Activated CD8-positive, alpha-beta memory T cell treated with anti-CD3 and anti-CD28 coated beads for 36 hours (primary cell): Measurements from ENCODE around the gene HOXC10. TPM values are rescaled to one million over a fixed set of nuclear protein-coding genes. Genes with fewer than 3 reads are reported as not detected.

Experiments
- CTCF ChIA-PET: fragments of 350-600 bp; sonication (Branson Sonifier 250); formaldehyde crosslinking; loops from one replicate; lab custom pipeline; 2021; ENCODE audit warnings: antibody characterized with exemption; lab: Charles Lee
- POLR2A ChIA-PET: fragments of 350-600 bp; sonication (Branson Sonifier 250); formaldehyde crosslinking; loops from one replicate; lab custom pipeline; 2021; ENCODE audit warnings: antibody characterized with exemption; lab: Charles Lee
- total RNA-seq, 2 experiments: library from RNA; stranded (reverse); gene quantifications; one replicate each; pipeline ENCODE4 v1.2.3, GENCODE V29; 2021

Gene HOXC10
- total RNA-seq, 2 experiments from 2014 or later, result not detected

DNA sequence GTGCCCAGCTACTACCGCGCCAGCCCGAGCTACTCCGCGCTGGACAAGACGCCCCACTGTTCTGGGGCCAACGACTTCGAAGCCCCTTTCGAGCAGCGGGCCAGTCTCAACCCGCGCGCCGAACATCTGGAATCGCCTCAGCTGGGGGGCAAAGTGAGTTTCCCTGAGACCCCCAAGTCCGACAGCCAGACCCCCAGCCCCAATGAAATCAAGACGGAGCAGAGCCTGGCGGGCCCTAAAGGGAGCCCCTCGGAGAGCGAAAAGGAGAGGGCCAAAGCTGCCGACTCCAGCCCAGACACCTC lies 697 bp downstream of the HOXC10 start:
- POLR2A ChIA-PET, result no interaction called here
- CTCF ChIA-PET, result interaction anchor here (0.6 to 2.2 kb wide), 15 partner anchors 13 to 239 kb away, joined by 3 to 13 read pairs (median 5); partner anchors contain the start of genes HOXC13 and HOXC8

- ChIA-PET CTCF (interaction anchor here (0.6 to 2.2 kb wide), 15 partner anchors 14 to 240 kb away, joined by 3 to 13 read pairs (median 5); partner anchors contain the start of genes HOXC13 and HOXC8), POLR2A (no interaction called here)
Measured at GRCh38 chr12:53985994-53986685, 1.2 kb downstream of the HOXC10 start.

DNA sequence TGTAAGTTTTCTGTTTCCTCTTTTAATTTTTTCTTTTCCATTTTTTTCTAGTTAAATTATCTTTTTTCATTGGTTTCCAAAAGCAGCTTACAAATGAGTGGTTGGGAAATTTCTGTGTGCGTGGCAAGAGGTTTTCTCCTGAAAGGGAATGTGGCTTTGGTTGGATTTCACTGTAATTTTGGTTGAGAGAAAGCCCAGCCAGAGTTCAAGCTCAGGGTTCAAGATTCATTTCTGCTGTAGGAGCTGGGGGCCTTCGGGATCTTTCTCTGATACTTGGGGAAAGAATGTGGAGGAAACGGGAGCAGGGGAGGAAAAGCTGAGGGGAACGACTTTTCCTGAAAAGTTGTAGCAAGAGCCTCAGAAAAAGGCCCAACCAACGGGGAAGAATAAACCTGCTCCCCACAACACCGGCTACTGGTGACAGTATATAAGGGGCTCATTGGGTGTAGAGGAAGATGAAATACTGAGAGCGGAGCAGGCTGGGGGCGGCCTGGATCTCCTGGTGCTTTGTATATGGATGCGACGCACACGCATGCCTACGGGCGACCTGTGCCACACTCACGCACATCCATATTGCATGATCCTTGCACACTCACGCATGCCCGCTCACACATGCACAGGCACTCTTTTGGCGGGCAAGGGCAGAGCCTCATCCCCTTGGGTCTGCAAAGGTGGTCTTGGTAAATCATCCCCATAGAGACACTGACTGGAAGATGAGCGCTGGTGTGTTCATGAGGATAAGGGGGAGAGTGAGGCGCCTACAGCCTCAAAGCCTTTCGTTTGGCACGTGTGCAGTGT lies 1.9 kb downstream of the HOXC10 start:
- ChIA-PET CTCF (interaction anchor here (0.9 to 2.2 kb wide), 7 partner anchors 19 to 372 kb away, joined by 3 to 11 read pairs (median 5); partner anchors contain the start of gene HOXC8), POLR2A (interaction anchor here (0.6 kb wide), 1 partner anchor 37 kb away, joined by 3 read pairs; no protein-coding TSS in a partner anchor)

DNA sequence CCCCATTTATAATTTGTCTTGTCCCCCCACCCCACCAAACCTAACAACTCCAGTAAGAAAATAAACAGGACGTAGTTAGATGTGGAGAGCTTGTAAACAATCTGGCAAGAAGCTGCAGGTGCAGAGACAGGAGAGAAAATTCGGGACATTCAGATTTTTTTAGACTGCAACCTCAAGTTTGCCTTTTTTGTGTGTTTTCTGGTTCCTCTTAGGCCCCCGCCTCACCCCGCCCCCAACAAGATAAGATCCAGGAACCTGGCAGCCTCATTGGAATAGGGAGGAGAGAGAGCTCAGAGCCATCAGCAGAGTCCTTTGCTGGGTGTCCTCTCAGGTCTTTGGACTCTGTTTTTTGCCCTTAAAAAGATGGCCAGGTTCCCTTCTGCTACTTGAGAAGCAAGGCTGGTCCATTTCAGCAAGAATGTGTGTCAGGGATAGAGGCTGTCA lies 2.9 kb downstream of the HOXC10 start:
- CTCF ChIA-PET, result interaction anchor here (0.6 to 2.0 kb wide), 8 partner anchors 18 to 371 kb away, joined by 3 to 9 read pairs (median 4); no protein-coding TSS in a partner anchor
- POLR2A ChIA-PET, result interaction anchor here (0.6 kb wide), 1 partner anchor 36 kb away, joined by 3 read pairs; no protein-coding TSS in a partner anchor

DNA sequence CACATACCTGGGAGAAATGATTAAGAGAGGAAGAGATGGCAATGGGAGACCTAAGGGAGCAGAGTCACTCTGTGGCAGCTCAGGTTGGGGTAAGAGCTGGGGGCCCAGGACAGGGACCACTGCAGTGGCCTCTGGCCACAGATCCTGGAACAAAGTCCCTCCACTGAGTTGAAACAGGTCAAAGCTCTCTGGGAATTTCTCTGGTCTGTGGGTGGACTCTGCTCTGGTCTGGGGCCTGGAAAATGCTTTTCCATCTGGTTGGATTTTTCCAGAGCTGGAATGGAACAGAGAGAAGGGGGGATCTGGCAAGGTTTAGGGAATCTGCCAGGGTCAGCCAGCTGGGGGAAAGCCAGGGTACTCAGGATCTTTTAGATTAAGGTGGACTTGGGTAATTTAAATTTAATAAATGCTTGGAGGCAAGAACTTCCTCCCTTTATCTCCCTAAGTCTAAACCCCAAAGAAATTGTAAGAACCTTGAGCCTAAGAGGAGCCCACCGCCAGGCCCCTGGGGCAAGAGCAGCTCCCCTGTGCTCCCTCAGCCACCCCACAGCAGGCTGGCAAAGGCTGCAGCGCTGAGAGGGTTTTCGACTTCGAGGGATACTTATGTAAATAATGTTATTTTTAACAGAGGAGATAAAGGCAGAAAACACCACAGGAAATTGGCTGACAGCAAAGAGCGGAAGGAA lies 3.7 kb downstream of the HOXC10 start:
- POLR2A ChIA-PET, result no interaction called here
- CTCF ChIA-PET, result interaction anchor here (0.6 to 1.9 kb wide), 7 partner anchors 17 to 370 kb away, joined by 3 to 9 read pairs (median 3); no protein-coding TSS in a partner anchor

- POLR2A ChIA-PET, result no interaction called here
Measured at GRCh38 chr12:53989227-53990113, 4.5 kb downstream of the HOXC10 start.

DNA sequence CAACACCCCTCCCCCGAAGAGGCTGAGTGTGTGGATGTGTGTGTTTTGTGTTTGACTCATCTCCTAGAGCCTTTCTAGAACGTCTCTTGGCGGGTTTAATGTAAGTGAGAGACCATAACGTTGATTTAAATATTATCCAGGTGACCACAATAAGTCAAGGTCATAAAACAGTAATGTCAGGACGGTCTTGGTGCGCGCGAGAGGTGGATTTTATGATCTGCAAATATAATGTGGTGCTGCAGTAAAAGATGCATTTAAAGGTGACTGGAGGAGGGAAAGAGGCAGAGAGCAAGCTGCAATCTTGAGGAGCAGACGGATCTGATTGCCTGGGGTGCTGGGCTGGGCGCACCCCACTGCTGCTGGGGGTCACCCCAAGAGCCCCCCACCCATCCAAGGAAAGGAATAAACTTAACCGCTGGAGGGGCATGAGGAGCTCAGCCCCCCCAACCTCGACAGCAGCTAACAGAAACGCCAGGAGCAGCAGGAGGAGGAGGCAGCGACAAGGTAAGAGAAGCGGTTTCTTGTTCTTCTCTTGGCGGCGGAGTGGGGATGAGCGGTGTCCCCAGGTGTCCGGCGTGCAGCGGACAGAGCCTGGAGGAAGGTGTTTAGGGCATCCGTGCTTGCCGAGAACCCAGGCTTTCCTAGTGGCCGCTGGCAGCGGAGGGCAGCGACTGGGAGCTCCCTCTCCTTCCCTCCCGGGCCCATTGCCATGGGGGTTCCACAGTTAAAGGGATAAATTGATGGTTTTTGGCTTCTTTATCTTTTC lies 5.5 kb downstream of the HOXC10 start:
- POLR2A ChIA-PET, result no interaction called here
- CTCF ChIA-PET, result interaction anchor here (0.6 to 2.3 kb wide), 3 partner anchors 15 to 244 kb away, joined by 3 to 7 read pairs (median 3); no protein-coding TSS in a partner anchor

More at GRCh38 chr12:53989227-53990113, 4.5 kb downstream of the HOXC10 start:
- CTCF ChIA-PET, result interaction anchor here (0.7 to 2.3 kb wide), 4 partner anchors 16 to 243 kb away, joined by 3 to 9 read pairs (median 5); no protein-coding TSS in a partner anchor

DNA sequence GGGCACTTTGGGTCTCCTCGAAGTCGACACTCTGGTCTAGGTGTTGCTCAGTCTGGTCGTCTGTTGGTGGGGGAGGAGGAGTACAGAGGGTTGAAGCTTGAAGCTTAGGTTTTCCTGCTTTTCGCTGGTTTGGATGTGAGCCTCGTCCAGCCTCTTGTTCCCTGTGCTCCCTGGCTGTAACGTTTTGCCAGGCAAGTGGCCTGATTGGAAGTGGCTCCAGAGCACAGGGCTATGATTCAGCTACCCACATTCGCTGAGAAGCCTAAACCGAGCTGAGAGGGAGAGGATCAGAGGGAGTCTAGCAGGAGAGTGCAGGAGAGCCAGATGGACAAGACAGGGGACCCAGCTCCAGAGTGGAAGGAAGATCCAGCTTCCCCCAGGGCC lies 6.1 kb downstream of the HOXC10 start:
- ChIA-PET POLR2A (no interaction called here), CTCF (interaction anchor here (0.6 to 2.3 kb wide), 6 partner anchors 9 to 244 kb away, joined by 3 to 7 read pairs (median 3); partner anchors contain the start of gene HOXC9)

DNA sequence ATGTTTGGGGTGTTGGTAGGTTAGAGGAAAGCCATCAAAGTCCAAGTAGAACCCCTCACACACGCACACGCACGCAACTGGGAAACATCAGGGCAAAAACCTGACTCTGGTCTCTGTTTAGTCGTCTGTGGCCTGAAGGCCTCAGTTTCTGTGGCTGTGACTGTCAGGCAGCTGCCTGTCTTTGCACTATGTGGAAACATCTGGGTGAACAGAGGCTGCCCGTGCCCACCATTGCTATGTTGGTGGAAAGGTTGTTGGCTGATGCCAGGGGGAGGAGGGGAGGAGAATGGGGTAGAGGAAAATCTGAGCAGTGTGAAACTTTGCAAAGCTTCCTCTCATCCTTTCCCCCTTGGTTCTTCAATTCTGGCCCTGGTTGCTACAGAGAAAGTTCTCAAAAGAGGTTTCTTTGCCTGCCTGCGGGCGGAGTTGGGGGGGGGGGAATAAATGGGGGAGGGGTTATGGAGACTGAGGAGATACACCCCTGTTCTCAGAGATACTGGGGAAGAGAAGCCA lies 7.5 kb downstream of the HOXC10 start:
- POLR2A ChIA-PET, result no interaction called here
- CTCF ChIA-PET, result interaction anchor here (1.2 kb wide), 1 partner anchor 8 kb away, joined by 3 read pairs; the partner anchor contains the start of gene HOXC9

DNA sequence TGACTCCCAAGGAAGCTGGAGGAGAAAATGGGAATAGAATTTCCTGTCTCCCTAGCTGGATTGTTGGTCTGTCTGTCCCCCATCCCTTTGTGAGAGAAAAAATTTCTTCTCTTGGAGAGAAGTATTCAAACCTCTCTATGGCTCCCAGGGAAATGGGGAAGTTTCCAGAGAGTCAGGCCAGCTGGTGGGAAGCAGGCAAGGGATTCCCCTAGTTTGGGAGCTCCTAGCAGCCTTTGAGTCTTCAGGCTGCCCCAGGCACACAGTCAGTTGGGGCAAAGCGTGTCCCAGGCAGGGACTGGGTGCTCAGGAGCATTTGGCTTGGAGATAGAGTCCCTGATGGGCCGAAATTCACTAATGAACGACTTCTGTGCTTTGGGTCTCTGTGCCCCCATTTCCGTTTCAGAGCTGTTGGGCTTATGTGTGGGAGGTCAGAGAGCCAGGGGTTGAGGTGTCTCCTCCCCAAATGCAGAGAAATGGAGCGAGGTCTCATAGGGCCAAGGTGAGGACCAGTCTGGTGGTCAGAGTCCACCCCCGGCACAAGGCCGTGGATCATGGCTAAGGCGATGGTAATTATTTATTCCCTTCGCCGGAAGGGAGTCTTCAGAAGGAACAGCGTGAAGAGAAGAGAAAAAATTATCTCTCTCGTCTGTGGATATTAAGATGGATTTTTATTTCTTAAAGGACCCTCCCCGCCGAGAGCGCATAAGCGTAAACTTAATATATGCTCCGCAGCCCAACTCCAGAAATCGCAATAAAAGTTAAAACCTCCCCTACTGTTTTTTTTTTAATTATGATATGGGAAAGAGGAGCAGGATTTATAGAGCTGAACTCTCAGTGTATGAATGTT lies 8.4 kb downstream of the HOXC10 start:
- POLR2A ChIA-PET, result no interaction called here

DNA sequence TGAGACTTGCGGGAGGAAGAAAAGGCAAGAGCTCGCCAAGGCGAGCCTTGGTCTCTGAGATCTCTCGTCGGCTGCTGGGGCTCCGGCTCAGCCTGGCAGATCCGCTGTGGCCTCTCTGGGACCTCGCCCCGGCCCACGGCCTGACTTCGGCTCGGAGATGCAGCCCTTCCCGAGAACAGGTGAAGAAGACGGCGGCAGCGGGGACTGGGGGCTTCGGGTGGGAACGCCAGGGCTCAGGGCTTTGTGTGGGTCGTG lies 9.0 kb downstream of the HOXC10 start:
- ChIA-PET POLR2A (no interaction called here), CTCF (interaction anchor here (0.8 to 0.9 kb wide), 3 partner anchors 38 to 214 kb away, joined by 3 to 4 read pairs (median 3); partner anchors contain the start of gene HOXC5)

More for the DNA sequence above, 8.4 kb downstream of the HOXC10 start:
- CTCF ChIA-PET, result interaction anchor here (0.8 to 0.9 kb wide), 3 partner anchors 37 to 215 kb away, joined by 3 to 4 read pairs (median 3); partner anchors contain the start of gene HOXC5

DNA sequence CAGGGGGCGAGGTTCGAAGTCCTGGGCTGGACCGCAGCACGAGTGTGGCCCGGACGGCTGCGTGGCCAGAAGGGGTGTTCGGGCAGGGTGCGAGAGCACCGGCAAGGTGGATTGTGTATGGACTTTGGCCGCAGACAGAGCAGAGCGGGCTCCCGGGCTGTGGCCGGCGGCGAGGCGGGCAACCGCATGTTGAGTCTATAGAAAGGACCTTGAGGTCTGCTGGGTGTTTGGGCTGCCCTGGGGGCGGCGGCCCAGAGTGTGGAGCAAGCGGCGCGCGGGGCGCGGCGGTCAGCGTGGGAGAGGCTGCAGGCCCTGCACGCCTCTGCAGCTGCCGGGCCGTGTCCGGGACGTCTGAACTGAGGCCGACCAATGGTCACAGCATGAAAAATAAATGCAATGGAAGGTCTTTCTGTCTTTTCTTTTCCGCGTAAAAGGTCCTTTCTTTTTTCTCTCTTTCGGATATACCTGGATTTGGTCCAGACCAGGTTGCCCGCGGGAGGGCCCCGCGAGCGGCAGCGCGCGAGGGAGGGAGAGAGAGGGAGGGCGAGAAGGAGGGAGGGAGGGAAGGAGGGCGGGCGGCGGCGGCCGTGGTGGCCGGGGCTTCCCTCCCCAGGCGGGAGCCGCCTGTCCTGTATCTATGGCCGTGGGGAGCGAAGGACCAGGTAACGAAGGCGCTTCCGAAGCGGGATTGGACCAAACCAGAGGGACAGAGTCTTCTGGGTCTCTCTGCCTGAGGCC lies 9.5 kb downstream of the HOXC10 start:
- CTCF ChIA-PET, result interaction anchor here (0.8 to 2.6 kb wide), 5 partner anchors 9 to 214 kb away, joined by 3 to 12 read pairs (median 3); partner anchors contain the start of genes HOXC10 and HOXC5
- POLR2A ChIA-PET, result no interaction called here

- CTCF ChIA-PET, result interaction anchor here (1.0 to 2.6 kb wide), 2 partner anchors 10 to 213 kb away, joined by 3 to 12 read pairs; partner anchors contain the start of gene HOXC10
Measured at GRCh38 chr12:53995002-53995377, 10.0 kb downstream of the HOXC10 start.

DNA sequence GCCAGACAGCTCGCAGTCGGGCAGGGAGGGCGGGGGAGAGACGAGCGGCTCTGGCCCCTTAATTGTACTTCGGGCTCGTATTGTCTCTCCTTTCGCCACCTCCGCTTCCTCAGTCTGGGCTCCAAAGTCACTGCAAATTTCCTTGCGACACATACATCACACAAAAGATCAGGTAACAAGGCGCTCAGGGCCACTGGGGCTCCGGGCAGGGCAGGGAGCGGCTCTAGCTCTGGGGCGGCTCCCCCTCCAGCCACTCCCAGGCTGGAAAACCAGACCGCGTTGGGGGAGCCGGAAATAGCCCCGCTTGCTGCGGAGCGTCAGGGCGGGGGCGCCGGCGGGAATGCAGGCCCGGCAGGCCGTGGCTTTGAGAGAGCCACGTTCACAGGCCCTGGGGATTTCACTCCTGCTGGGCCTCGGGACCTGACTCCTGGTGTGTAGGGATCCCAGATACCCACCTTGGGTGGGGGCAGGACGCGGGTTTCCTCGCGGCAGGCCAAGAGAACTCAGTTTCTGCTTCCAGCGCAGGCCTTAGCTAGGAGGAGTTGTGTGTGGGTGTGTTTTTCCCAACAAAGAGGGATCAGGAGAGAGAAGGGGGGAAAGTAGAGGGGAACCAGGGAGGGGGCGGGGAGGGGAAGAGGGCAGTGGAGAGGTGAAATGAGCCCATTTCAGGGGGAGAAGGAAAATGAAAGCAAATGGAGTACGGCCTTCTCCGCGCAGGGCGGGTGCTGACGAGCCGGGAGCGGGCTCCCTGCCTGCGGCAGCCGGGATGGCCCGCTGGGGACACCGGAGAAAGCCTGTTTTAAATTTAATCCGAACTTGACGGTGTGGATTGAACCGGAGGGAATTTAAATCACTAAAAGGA lies 10.7 kb downstream of the HOXC10 start:
- ChIA-PET POLR2A (no interaction called here), CTCF (interaction anchor here (1.0 to 2.6 kb wide), 3 partner anchors 11 to 212 kb away, joined by 3 to 12 read pairs (median 3); partner anchors contain the start of gene HOXC10)

More at GRCh38 chr12:53995002-53995377, 10.0 kb downstream of the HOXC10 start:
- POLR2A ChIA-PET, result no interaction called here
